ENCODE results near the gene MEGF11. TPM values are rescaled to one million over a fixed set of nuclear protein-coding genes. Genes with fewer than 3 reads are reported as not detected.
"Not testable (repeated sequence)": the region's sequence is repeated elsewhere in the genome, so short reads cannot be mapped to it uniquely, and the experiment has no call there.

Gene MEGF11
- polyA plus RNA-seq, 5 donors: 3.3 to 15.1 (median 7.6) TPM

- no peak for DNase-seq
Observed at GRCh38 chr15:66006986-66007385, 246.6 kb downstream of the MEGF11 start.

GRCh38 chr15:66004618-66005262 lies 248.8 kb downstream of the MEGF11 start:
- peak in 1 of 2 donors; percentile 22 for DNase-seq

- not testable (repeated sequence) for DNase-seq
Observed at GRCh38 chr15:66003129-66003528, 250.4 kb downstream of the MEGF11 start.

GRCh38 chr15:66001717-66002426 lies 251.7 kb downstream of the MEGF11 start:
- DNase-seq: no peak

GRCh38 chr15:66001042-66001441 lies 252.5 kb downstream of the MEGF11 start:
- no peak for DNase-seq

- no peak for DNase-seq
Observed at GRCh38 chr15:65998486-65998885, 255.1 kb downstream of the MEGF11 start.

GRCh38 chr15:65996901-65997300 lies 256.6 kb downstream of the MEGF11 start:
- DNase-seq: no peak

GRCh38 chr15:65994832-65995231 lies 258.7 kb downstream of the MEGF11 start:
- DNase-seq: no peak

- DNase-seq: no peak
Observed at GRCh38 chr15:65993762-65994161, 259.8 kb downstream of the MEGF11 start.

GRCh38 chr15:65993236-65993635 lies 260.3 kb downstream of the MEGF11 start:
- DNase-seq: no peak

- no peak for DNase-seq
Observed at GRCh38 chr15:65991721-65992483, 261.6 kb downstream of the MEGF11 start.

- no peak for DNase-seq
Observed at GRCh38 chr15:65990298-65990981, 263.1 kb downstream of the MEGF11 start.

GRCh38 chr15:65987100-65987499 lies 266.4 kb downstream of the MEGF11 start:
- DNase-seq: no peak

- no peak for DNase-seq
Observed at GRCh38 chr15:65986416-65986815, 267.1 kb downstream of the MEGF11 start.

- no peak for DNase-seq
Observed at GRCh38 chr15:65985387-65985786, 268.2 kb downstream of the MEGF11 start.

- no peak for DNase-seq
Observed at GRCh38 chr15:65982627-65983322, 270.8 kb downstream of the MEGF11 start.

GRCh38 chr15:65981837-65982626 lies 271.5 kb downstream of the MEGF11 start:
- DNase-seq: peak in 1 of 2 donors; percentile 13

GRCh38 chr15:65980824-65981456 lies 272.6 kb downstream of the MEGF11 start:
- peak; percentile 27 to 51 for DNase-seq

GRCh38 chr15:65979837-65980236 lies 273.7 kb downstream of the MEGF11 start:
- DNase-seq: no peak

- no peak for DNase-seq
Observed at GRCh38 chr15:65979316-65979715, 274.2 kb downstream of the MEGF11 start.

Measured in right lung (tissue), 5 donors.